ENCODE measurements around the gene AGO4.
"Not testable (repeated sequence)": the region's sequence is repeated elsewhere in the genome, so short reads cannot be mapped to it uniquely, and the experiment has no call there.

Gene AGO4

DNA sequence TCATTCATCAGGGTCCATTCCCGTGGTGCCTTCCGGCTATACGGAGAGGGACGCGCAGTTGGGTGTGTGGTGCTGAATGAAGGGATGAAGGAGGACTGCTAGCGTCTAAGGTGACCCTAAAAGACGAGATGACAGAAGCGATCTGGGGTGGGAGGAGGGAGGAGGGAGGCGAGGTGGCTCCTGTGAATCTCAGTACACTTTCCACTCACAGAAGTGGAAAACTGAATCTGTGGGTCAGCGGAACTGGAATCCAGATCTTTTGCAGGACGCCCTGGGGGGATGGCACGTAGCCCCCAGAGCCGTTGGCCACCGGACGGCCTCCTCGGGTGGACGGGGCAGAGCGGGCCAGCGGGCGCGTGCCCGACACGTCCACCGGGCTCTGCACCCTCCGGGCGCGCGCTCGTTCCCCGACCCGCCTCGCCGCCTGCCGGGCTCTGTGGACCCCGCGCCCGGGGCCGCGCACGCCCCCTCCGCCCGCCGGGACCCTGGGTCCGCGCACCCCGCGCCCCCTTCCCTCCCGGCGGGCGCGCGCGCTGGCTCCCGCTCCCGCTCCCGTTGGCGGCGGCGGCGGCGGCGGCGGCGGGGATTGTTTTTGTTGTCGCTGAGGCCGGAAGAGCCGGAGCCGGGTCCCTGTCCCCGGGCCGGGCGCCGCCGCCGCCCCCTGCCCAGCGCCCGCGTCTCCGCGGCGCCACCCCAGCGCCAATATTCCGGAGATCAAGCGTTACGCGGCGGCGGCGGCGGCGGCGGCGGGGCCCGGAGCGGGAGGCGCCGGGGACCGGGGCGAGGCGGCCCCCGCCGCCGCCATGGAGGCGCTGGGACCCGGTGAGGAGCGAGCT, at the start of gene AGO4:
Gene AGO4 (plus strand): TSS at position 403 of the 836 bp plus-strand sequence. CDS start 401 bp downstream, at position 804.
- peak; percentile 44 for DNase-seq

DNA sequence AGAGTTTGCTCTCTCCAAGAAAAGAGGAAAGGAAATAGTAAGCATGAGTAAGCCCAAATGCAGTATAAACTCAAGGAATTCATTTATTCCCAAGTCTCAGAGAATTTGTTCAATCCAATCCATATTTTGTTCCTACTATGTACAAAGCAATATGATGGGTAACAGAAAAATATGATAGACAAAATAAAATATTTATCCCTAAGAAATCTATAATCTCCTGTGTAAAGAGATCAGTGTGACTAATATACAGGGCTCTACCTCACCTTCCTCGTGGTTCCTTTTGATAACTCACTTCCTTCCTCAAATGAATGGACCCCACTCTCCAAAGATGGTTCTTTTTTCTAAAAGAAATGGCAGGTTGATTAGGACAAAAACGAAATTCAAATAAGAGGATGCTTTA, 45.7 kb upstream of the AGO4 start:
- DNase-seq, result no peak

DNA sequence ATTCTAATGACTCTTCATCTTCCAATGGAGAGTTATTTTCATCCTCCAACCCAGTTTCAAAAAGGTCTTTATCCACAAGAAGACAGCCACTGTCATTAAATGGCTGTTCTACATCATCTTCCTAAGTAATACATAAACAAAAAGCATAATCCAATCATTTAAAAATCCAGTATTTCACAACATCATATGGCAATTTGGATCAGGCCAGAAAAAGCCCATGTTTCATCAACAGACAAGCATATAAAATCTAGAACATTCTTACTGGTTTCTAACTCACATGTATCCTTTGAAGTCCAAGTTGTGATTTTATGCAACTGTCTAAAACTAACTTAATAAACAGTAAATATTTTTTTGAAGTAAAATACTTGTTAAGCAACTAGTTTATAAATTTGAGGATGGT, 44.6 kb upstream of the AGO4 start:
- no peak for DNase-seq

DNA sequence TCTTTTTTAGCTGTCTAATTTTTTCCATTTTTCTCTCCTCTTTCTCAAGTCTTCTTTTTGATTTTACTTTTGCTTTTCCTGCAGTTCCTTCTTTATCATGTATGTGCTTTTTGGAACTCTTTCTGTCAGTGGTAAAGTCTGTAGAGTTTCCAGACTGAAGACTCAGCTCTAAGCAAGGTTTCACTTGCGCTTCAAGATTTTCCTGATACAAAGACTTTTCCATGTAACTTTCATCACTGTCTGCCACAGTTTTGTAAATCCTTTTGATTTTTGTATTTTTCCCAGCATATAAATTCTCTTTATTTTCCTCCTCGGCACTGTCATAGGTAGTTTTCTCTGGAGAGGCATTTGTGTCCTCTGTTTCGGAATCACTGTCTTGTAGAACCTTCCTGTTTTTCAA, 43.5 kb upstream of the AGO4 start:
- DNase-seq, result no peak

DNA sequence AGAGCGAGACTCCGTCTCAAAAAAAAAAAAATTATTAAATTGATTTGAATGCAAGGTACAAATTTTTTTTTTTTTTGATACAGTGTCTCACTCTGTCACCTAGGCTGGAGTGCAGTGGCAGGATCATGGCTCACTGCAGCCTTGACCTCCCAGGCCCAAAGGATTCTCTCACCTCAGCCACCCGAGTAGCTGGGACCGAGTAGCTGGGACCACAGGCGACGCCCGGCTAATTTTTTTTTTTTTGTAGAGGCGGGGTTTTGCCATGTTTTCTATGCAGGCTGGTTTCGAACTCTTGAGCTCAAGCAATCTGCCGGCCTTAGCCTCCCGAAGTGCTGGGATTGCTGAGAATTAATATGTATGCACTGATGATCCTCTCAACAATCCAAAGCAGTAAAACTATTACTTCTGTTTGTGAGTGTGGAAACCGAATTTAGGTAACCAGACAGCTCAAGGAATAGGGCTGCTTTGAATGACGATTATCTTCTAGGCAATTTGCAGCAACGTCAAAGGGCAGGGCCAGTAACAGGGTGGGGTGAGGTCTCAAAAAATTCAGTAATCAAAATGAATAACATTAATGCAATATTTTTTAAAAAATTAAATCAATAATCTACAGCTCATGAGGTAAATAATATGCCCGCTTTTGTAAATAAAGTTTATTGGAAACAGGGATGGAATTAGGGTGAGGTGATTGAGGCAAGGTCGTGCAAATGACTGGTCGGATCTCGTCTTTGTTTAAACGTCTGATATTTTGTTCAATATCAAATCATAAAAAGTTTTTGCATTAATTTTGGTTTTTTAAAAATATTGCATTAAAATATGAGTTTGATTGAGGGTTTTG, 39.2 kb upstream of the AGO4 start:
- DNase-seq, result no peak

DNA sequence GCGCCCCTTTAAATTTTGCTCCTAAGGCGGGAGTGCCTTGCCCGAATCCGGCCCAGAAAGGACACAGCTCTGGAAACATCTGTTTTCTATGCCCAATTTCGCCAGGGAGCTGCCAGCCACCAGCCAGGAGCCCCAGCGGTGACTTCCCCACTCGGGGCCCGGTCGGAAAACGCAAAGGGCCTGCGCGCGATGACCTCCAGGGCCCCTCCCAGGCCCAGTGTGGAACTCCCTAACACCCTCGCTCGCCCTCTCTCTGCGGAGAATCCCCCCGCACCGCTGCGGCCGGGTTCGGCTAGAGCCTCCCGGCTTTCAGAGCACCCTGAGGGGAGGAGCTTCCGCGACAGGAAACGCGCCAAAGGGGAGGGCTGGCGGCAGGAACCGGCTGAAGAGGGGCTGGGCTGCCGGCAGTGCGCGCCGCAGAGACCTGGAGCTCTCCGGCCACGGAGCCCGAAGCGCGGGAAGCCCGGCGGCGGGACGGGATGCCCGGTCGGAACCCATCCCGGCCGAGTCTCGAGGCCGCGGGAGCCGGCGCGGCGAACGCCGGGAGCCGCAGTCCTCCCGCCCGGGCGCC, 38.5 kb upstream of the AGO4 start:
- peak; percentile 82 for DNase-seq

DNA sequence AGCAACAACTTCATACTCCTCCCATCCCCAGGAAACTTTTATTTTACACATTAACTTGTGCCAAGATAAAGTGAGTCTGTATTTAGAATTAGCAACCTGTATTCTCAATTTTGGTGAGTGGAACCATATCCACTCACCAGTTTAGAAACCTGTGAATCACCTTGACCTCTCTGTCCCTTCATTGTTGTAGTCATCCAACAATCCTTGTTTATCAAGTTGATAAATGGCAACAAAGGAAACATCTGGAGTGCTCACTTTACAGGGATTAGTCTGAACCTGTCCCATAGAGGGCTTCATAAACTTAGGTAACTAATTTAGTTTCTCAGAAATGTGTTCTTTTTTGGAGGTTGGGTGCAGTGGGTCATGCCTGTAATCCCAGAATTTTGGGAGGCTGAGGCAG, 34.1 kb upstream of the AGO4 start:
- DNase-seq, result no peak

DNA sequence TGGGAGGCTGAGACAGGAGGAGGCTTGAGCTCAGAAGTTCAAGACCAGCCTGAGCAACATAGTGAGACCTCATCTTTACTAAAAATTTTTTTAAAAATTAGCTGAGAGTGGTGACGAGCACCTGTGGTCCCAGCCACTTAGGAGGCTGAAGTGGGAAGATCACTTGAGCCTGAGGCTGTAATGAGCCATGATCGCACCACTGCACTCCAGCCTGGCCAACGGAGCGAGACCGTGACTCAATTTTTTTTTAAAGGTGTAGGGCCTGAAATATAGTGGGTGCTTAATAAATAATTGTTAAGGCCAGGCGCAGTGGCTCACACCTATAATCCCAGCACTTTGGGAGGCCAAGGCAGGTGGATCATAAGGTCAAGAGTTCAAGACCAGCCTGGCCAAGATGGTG, 31.6 kb upstream of the AGO4 start:
- not testable (repeated sequence) for DNase-seq

DNA sequence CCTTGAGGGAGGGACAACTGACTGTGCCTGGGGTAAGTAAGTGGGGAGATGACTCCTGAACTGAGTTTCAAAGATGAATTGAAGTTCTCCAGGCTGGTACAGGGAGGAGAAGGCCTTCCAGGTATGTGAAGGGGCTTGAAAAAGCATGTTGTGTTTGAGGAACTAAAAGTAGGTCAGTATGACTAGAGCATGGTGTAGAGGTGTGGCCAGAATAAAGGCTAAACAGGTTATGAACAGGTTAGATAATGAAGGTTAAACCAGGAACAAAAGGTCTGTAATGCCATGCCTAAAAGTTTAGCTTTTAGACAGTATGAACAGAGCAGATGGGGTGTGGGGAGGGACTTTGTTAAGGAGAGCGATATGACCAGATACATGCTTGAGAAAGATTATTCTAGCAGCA, 30.7 kb upstream of the AGO4 start:
- no peak for DNase-seq

DNA sequence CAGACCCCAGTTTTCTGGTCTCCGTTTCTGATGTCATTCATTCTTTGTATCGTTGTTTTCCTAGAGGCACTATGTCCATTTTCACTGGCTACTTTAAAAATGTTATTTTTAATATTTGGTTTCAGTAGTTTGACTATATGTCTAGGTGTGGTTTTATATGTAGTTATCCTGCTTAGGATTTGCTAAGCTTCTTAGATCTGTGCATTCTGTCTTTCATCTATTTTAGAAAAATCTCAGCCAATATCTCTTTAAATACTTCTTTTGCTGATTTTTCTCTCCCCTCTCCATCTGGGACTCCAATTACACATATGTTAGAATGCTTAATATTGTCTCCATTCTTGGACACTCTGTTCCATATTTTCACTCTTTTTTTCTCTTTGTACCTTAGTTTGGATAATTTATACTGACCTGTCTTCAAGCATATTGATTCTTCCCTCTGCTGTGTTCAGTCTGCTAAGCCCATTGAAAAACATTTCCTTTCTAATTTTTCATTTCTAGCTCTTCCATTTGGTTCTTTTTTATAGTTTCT, 24.7 kb upstream of the AGO4 start:
- DNase-seq, result no peak

DNA sequence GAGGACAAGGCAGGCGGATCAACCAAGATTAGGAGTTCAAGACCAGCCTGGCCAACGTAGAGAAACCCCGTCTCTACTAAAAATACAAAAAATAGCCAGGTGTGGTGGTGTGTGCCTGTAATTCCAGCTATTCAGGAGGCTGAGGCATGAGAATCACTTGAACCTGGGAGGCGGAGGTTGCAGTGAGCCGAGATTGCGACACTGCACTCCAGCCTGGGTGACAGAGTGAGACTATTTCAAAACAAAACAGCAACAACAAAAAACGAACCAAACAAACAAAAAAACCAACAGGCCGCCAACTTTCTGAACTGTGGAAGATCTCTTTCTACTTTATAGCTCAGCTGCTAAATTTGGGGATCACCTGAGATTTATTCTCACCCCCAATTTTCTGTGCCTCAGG, 23.5 kb upstream of the AGO4 start:
- DNase-seq, result not testable (repeated sequence)

DNA sequence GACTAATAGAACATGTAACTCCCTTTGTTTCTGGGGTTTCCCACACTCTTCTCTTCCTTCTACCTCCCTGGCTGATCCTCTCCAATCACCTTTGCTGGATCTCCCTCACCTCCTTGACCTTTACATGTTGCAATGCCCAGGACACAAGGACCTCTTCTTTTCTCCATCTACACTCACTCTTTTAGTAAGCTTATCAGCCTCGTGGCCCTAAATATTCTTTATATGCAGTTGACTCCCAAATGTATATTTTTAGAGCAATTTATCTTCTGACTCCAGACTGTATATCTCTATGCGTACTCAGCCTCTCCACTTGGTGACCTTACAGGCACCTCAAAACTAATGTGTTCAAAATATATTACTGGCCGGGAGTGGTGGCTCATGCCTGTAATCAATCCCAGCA, 19.7 kb upstream of the AGO4 start:
- no peak for DNase-seq

DNA sequence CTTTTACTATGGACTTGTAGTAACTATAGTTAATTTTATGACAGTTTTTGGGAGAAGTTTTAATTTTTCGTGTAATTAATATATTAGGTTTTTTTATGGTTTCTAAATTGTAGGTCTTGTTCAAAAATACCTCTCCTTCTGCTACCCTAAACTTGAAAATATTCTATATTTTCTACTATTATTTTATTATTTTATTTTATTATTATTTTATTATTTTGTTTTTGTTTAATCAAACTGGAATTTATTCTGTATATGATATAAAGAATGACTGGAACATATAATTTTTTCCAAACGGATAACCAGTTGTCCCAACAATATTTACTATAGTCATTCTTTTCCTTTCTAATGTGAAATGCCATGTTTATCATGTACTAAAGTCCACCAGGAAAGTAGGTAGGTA, 17.1 kb upstream of the AGO4 start:
- DNase-seq, result no peak

DNA sequence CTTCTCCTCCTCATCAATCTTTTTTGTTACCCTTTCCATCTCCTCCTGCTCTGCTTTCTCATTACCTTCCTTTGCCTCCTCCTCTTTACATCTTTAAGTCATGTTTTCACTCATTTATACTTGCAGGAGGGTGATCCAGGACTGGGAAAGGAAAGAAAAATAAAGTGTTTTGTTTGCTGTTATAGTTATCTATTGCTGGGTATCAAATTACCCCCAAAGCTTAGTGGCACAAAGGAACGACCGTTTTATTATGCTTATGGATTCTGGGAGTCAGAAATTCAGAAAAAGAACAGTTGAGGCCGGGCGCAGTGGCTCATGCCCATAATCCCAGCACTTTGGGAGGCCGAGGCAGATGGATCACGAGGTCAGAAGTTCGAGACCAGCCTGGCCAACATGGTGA, 12.5 kb upstream of the AGO4 start:
- DNase-seq, result no peak

DNA sequence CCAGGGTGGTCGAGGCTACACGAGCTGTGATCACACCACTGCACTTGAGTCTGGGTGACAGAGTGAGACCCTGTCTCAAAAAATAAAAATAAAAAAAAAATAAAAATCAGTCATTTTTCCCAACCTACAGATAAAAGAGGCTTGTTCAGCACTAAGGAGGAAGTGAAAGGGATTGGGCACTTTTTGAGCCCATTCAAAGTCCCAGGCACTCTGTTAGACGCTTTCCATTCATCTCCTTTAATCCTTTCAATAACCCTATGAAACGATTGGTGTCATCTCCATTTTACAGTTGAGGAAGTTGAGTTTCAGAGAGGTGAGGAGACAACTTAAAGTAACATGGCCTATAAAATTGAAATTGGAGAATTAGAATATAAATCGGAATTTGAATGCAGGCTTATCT, 10.4 kb upstream of the AGO4 start:
- no peak for DNase-seq

DNA sequence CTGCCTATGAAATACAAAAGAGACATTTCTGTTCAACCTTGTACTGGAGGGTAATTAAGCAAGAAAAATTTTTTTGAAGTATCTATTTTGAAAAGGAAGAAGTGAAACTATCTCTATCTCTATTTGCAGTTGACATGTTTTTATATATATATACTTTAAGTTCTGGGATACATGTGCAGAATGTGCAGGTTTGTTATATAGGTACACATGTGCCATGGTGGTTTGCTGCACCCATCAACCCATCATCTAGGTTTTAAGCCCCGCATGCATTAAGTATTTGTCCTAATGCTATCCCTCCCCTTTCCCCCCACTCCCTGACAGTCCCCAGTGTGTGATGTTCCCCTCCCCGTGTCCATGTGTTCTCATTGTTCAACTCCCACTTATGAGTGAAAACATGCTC, 9.8 kb upstream of the AGO4 start:
- DNase-seq, result not testable (repeated sequence)

DNA sequence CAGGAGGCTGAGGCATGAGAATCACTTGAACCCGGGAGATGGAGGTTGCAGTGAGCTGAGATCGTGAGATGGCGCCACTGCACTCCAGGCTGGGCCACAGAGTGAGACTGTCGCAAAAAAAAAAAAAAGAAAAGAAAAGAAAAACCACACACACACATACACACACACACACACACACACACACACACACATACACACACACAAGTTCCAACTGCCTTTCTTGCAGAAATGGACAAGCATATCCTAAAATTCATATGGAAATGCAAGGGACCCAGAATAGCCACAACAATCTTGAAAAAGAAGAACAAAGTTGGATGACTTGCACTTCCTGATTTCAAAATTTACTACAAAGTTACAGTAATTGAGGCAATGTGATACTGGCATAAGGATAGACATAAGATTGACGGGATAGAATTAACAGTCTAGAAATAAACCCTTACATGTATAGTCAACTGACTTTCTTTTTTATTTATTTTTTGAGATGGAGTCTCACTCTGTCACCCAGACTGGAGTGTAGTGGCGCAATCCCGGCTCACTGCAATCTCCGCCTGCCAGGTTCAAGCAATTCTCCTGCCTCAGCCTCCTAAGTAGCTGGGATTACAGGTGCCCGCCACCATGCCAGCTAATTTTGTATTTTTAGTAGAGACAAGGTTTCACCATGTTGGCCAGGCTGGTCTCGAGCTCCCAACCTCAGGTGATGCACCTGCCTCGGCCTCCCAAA, 7.5 kb upstream of the AGO4 start:
- DNase-seq, result not testable (repeated sequence)

DNA sequence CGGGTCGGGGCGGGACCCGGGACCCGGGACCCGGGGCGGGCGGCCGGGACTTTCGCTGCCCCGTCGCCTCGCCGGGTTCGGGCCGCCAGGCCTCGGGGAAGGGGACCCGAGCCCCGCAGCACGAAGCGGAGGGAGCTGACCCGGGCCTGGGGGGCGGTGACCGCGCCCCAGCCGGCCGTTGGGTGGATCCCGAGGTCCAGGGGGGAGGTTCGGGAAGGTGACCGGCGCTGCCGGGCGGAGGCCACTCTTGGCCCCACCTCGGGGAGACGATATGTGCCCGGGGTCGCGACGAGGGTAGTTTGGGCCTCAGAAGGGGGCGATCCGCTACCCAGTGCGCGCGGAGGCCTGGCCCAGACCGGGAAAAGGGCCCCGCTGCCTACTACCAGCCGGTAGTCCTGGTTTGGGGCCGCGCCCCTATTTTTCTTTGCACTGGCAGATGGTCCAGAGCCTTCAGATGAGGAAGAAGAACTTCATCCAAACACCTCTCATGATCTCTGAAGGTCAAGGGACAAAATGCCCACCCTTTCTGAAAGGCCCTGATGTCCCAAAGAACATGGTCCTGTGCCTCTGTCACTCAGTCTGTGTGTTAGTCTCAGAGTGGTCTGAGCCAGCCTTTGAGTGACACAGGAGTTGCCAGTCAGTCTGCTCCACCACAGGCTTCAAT, 766 bp downstream of the AGO4 start:
- DNase-seq, result peak; percentile 10

DNA sequence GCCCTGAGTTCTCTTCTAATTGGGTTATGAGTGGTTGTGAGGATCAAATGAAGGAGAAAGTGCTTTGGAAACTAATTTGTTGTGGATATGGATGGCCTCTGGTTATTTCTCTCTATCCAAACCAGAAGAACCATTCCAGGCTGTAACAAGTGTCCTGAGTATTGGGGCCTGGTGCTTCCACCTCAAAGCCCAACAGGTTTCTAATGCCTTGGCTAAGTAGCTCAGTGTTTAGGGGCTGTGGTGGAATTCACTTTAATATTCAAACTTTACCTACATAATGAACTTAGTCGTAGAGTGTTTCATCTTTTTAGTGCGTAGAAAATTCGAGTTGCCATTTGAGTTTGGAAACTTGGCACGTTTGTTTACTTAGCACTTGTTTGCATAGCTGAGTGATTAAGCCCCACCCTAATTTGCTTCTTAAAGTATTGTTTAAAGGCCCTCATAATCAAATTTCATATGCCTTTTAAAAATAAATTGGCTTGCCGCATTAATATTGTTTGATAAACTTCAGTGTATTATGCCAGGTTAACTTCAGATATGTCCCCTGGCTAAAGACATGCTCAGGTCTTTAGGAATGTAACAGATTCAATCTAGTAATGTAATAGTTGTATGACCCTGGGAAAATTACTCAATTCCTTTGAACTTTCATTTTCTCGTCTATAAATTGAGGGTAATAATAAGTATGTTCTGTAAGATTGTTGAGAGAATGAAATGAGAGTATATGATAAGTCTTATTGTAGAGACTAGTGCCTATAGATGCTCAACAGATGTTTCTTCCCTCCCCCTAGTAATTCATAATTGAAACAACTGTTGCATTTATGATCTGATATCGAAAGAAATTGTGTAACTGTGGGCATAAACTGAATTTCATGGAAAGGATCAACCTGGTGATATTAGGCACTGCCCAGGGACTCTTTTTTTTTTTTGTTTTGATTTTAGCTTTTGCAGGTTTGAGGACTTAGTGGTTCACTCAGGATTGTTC, 1.6 kb downstream of the AGO4 start:
- no peak for DNase-seq

DNA sequence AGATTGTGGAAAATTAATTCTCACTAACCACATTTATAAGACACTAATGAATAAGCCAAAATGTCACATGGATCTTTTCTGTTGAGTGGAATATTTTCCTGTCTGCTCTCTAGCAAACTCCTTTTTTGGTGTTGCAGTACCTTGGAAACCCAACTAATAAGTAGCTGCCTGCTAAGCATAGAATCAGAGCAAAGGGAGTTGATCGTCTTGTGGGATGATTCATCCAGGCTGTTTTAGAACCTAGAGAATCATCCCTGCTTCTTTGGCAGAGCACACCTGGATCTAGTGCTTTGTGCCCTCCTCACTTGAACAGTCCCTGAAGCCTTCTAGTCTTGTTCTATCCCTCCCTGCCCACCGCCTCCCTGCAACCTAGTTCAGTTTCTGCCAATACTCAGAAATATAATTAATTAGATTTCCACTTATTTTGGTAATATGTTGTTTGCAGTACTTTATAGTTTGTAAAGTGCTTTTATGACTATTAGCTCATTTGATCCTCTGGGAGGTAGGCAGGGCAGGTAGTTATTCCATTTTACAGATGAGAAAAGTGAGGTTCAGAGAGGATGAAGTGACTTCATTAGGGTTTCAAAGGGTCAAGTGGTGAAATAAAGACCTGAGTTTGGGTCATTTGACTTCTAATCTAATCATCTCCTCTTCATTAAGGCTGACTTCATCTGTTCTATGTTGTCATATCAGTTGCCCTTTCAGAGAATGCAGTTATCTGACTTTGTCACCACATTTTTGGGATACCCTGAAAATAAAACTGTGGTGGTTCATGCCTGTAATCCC, 2.5 kb downstream of the AGO4 start:
- DNase-seq, result no peak

Measured in stimulated activated CD4-positive, alpha-beta T cell treated with anti-CD3 and anti-CD28 coated beads, Interleukin-4, amount 100 ng/mL, for 1 hour (primary cell).